ENCODE data around the gene SERTM1. TPM values are rescaled to one million over a fixed set of nuclear protein-coding genes. Genes with fewer than 3 reads are reported as not detected.

The SERTM1 gene
- total and polyA plus RNA-seq, 5 donors from 2014 or later = not detected

- Histone ChIP-seq H3K27me3 (ENCODE audit: control insufficient read depth, insufficient read depth, low read length) (no peaks in the 10 kb centered on the region), H3K36me3 (ENCODE audit: control insufficient read depth, insufficient read depth, low read length) (no peaks in the 10 kb centered on the region), H3K4me1 (ENCODE audit: control insufficient read depth, insufficient read depth, low read length, poor library complexity, severe bottlenecking) (no peaks in the 10 kb centered on the region), H3K4me3 (ENCODE audit: low read depth, low read length) (no peak overlapping the region), H3K9me3 (ENCODE audit: control insufficient read depth in 2 of 2, low read length in 2 of 2) (no peaks in the 10 kb centered on the region), H3K27ac (ENCODE audit: insufficient read depth, low read length, poor library complexity, severe bottlenecking) (no peak overlapping the region)
- ATAC-seq (ENCODE audit: low read depth in 2 of 2) (no peak), DNase-seq (no peak)
- H3K36me3 Mint-ChIP-seq = no peaks in the 10 kb centered on the region
- no peaks in the 10 kb centered on the region for H3K4me1 Mint-ChIP-seq
- no peak overlapping the region for H3K27ac Mint-ChIP-seq
- H3K9me3 Mint-ChIP-seq = peaks cover 0 to 1% (median 0%) of the 10 kb centered on the region in 7 donors
- H3K27me3 Mint-ChIP-seq = no peaks in the 10 kb centered on the region
- no peak overlapping the region for H3K4me3 Mint-ChIP-seq
These were observed 54.2 kb downstream of the SERTM1 start for GRCh38 chr13:36728006-36728405.

- peaks cover 0 to 9% (median 0%) of the 10 kb centered on the region in 7 donors for H3K9me3 Mint-ChIP-seq
- no peak overlapping the region for H3K27ac Mint-ChIP-seq
- DNase-seq = peak in 2 of 3 donors; percentile 24 to 46
- H3K4me1 Mint-ChIP-seq = no peaks in the 10 kb centered on the region
- no peaks in the 10 kb centered on the region for H3K36me3 Mint-ChIP-seq
- H3K4me3 ChIP-seq (ENCODE audit: low read depth, low read length) = no peak overlapping the region
- H3K27me3 ChIP-seq (ENCODE audit: control insufficient read depth, insufficient read depth, low read length) = no peaks in the 10 kb centered on the region
- H3K4me3 Mint-ChIP-seq = no peak overlapping the region
- H3K9me3 ChIP-seq (ENCODE audit: control insufficient read depth in 2 of 2, low read length in 2 of 2) = no peaks in the 10 kb centered on the region
- H3K36me3 ChIP-seq (ENCODE audit: control insufficient read depth, insufficient read depth, low read length) = no peaks in the 10 kb centered on the region
- no peak overlapping the region for H3K27ac ChIP-seq (ENCODE audit: insufficient read depth, low read length, poor library complexity, severe bottlenecking)
- ATAC-seq (ENCODE audit: low read depth in 2 of 2) = no peak
- no peaks in the 10 kb centered on the region for H3K4me1 ChIP-seq (ENCODE audit: control insufficient read depth, insufficient read depth, low read length, poor library complexity, severe bottlenecking)
- H3K27me3 Mint-ChIP-seq = peaks cover 6% of the 10 kb centered on the region
These were observed 62.4 kb downstream of the SERTM1 start for GRCh38 chr13:36736119-36736726.

GRCh38 chr13:36737524-36738083 is 63.8 kb downstream of the SERTM1 start:
- Mint-ChIP-seq H3K27me3 (peaks cover 6% of the 10 kb centered on the region), H3K27ac (no peak overlapping the region), H3K9me3 (peaks cover 0 to 9% (median 0%) of the 10 kb centered on the region in 7 donors)

GRCh38 chr13:36745436-36745835 is 71.6 kb downstream of the SERTM1 start:
- H3K27me3 ChIP-seq (ENCODE audit: control insufficient read depth, insufficient read depth, low read length) = no peaks in the 10 kb centered on the region
- peaks cover 0 to 9% (median 0%) of the 10 kb centered on the region in 7 donors for H3K9me3 Mint-ChIP-seq
- no peak overlapping the region for H3K4me3 Mint-ChIP-seq
- H3K27ac ChIP-seq (ENCODE audit: insufficient read depth, low read length, poor library complexity, severe bottlenecking) = no peak overlapping the region
- DNase-seq (no peak), ATAC-seq (ENCODE audit: low read depth in 2 of 2) (no peak)
- H3K36me3 ChIP-seq (ENCODE audit: control insufficient read depth, insufficient read depth, low read length) = no peaks in the 10 kb centered on the region
- H3K4me1 ChIP-seq (ENCODE audit: control insufficient read depth, insufficient read depth, low read length, poor library complexity, severe bottlenecking) = no peaks in the 10 kb centered on the region
- H3K27me3 Mint-ChIP-seq = no peaks in the 10 kb centered on the region
- H3K36me3 Mint-ChIP-seq = no peaks in the 10 kb centered on the region
- H3K9me3 ChIP-seq (ENCODE audit: control insufficient read depth in 2 of 2, low read length in 2 of 2) = no peaks in the 10 kb centered on the region
- H3K27ac Mint-ChIP-seq = no peak overlapping the region
- no peaks in the 10 kb centered on the region for H3K4me1 Mint-ChIP-seq
- H3K4me3 ChIP-seq (ENCODE audit: low read depth, low read length) = no peak overlapping the region

More at GRCh38 chr13:36737524-36738083, 63.8 kb downstream of the SERTM1 start:
- DNase-seq (no peak), ATAC-seq (ENCODE audit: low read depth in 2 of 2) (no peak)
- Histone ChIP-seq H3K9me3 (ENCODE audit: control insufficient read depth in 2 of 2, low read length in 2 of 2) (no peaks in the 10 kb centered on the region), H3K4me1 (ENCODE audit: control insufficient read depth, insufficient read depth, low read length, poor library complexity, severe bottlenecking) (no peaks in the 10 kb centered on the region), H3K27me3 (ENCODE audit: control insufficient read depth, insufficient read depth, low read length) (no peaks in the 10 kb centered on the region), H3K27ac (ENCODE audit: insufficient read depth, low read length, poor library complexity, severe bottlenecking) (no peak overlapping the region), H3K4me3 (ENCODE audit: low read depth, low read length) (no peak overlapping the region), H3K36me3 (ENCODE audit: control insufficient read depth, insufficient read depth, low read length) (no peaks in the 10 kb centered on the region)
- Mint-ChIP-seq H3K4me1 (no peaks in the 10 kb centered on the region), H3K4me3 (no peak overlapping the region), H3K36me3 (no peaks in the 10 kb centered on the region)

- H3K36me3 ChIP-seq (ENCODE audit: control insufficient read depth, insufficient read depth, low read length) = no peaks in the 10 kb centered on the region
- no peak overlapping the region for H3K27ac ChIP-seq (ENCODE audit: insufficient read depth, low read length, poor library complexity, severe bottlenecking)
- H3K27ac Mint-ChIP-seq = peak overlapping the region in 1 of 3 donors; percentile 57
- peaks cover 0 to 9% (median 2%) of the 10 kb centered on the region in 7 donors for H3K9me3 Mint-ChIP-seq
- H3K9me3 ChIP-seq (ENCODE audit: control insufficient read depth in 2 of 2, low read length in 2 of 2) = no peaks in the 10 kb centered on the region
- no peak overlapping the region for H3K4me3 Mint-ChIP-seq
- DNase-seq (peak in 1 of 3 donors; percentile 0), ATAC-seq (ENCODE audit: low read depth in 2 of 2) (no peak)
- H3K4me3 ChIP-seq (ENCODE audit: low read depth, low read length) = no peak overlapping the region
- H3K27me3 Mint-ChIP-seq = no peaks in the 10 kb centered on the region
- H3K4me1 Mint-ChIP-seq = no peaks in the 10 kb centered on the region
- no peaks in the 10 kb centered on the region for H3K27me3 ChIP-seq (ENCODE audit: control insufficient read depth, insufficient read depth, low read length)
- H3K4me1 ChIP-seq (ENCODE audit: control insufficient read depth, insufficient read depth, low read length, poor library complexity, severe bottlenecking) = no peaks in the 10 kb centered on the region
- no peaks in the 10 kb centered on the region for H3K36me3 Mint-ChIP-seq
These were observed 72.2 kb downstream of the SERTM1 start for GRCh38 chr13:36746051-36746450.

Other genes starting within 250 kb of the SERTM1 start
- not detected for gene CCNA1, start 241.5 kb upstream of the SERTM1 start, total RNA-seq
- gene CCNA1, start 241.5 kb upstream of the SERTM1 start, polyA plus RNA-seq = under 1 TPM in 1 of 4 donors, not detected in 3; 0.14 TPM
- 7.1 TPM for gene RFXAP, start 145.2 kb downstream of the SERTM1 start, total RNA-seq
- gene RFXAP, start 145.2 kb downstream of the SERTM1 start, polyA plus RNA-seq = 1 to 10 TPM; 2.4 to 2.5 (median 2.5) TPM
- gene SMAD9, start 246.2 kb downstream of the SERTM1 start, total RNA-seq = 0.15 TPM
- gene SMAD9, start 246.2 kb downstream of the SERTM1 start, polyA plus RNA-seq = under 1 TPM in 2 of 4 donors, not detected in 2; 0.06 to 0.08 TPM

All from CD4-positive, CD25-positive, alpha-beta regulatory T cell (primary cell).